ENCODE measurements around the gene PHF11.
"Not testable (repeated sequence)": the region's sequence is repeated elsewhere in the genome, so short reads cannot be mapped to it uniquely, and the experiment has no call there.

DNA sequence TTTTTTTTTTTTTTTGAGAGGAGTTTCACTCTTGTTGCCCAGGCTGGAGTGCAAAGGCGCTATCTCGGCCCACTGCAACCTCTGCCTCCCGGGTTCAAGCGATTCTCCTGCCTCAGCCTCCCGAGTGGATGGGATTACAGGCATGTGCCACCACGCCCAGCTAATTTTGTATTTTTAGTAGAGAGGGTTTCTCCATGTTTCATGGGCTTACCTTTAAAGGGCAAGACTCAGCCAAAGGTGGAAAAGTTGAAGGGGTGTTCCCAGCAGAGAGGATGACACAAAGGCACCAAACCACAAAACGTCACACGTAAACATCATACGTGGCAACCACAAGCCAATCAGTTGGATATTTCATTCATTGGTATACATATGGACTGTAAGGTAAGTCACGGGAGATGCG is 1.1 kb downstream of the PHF11 start:
- TF ChIP-seq, protein P1, sequence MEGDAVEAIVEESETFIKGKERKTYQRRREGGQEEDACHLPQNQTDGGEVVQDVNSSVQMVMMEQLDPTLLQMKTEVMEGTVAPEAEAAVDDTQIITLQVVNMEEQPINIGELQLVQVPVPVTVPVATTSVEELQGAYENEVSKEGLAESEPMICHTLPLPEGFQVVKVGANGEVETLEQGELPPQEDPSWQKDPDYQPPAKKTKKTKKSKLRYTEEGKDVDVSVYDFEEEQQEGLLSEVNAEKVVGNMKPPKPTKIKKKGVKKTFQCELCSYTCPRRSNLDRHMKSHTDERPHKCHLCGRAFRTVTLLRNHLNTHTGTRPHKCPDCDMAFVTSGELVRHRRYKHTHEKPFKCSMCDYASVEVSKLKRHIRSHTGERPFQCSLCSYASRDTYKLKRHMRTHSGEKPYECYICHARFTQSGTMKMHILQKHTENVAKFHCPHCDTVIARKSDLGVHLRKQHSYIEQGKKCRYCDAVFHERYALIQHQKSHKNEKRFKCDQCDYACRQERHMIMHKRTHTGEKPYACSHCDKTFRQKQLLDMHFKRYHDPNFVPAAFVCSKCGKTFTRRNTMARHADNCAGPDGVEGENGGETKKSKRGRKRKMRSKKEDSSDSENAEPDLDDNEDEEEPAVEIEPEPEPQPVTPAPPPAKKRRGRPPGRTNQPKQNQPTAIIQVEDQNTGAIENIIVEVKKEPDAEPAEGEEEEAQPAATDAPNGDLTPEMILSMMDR (IDR thresholded peaks at IDR 0.05) = not testable (repeated sequence)
- TF ChIP-seq POLR2AphosphoS5 (IDR thresholded peaks at IDR 0.05; ENCODE audit: low read depth, low read length); SIN3A (IDR thresholded peaks at IDR 0.05; ENCODE audit: borderline replicate concordance, insufficient read depth, low read depth, low read length); REST (IDR thresholded peaks at IDR 0.05; ENCODE audit: insufficient read depth in 1 of 2, low read depth in 2 of 2, low read length in 1 of 2); TCF7L2 (IDR thresholded peaks at IDR 0.05; ENCODE audit: low read depth, low read length): not testable (repeated sequence)
